Stomach (tissue), 9 donors: Measurements from ENCODE around the gene RAD9A. TPM values are rescaled to one million over a fixed set of nuclear protein-coding genes. Genes with fewer than 3 reads are reported as not detected.

Source experiments
- DNase-seq, 2 donors: peaks; one replicate each; pipeline versions ENCODE4 v3.0.0 to v3.0.0-alpha.2; 2013 to 2019
- H3K27ac ChIP-seq, 5 donors: fragments of 200-600 bp in 4 of 5; sonication (generic) in 4 of 5; one replicate each; pipeline ENCODE4 v1.5.1; 2013 to 2019; ENCODE audit warnings: mild to moderate bottlenecking in 1 of 5, moderate library complexity in 1 of 5
- H3K27me3 ChIP-seq, 3 donors: fragments of 200-600 bp; sonication (generic); one replicate each; pipeline ENCODE4 v1.5.1; 2017 to 2019; ENCODE audit warnings: mixed run types in 1 of 3
- H3K36me3 ChIP-seq, 4 donors: fragments of 200-600 bp; sonication (generic); 1 replicate in 3 of 4; 2 replicates in 1 of 4; pipeline ENCODE4 v1.5.1; 2016 to 2019
- H3K4me1 ChIP-seq, 4 donors: fragments of 200-600 bp; sonication (generic); one replicate each; pipeline ENCODE4 v1.5.1; 2016 to 2019
- H3K4me3 ChIP-seq, 4 donors: fragments of 200-600 bp; sonication (generic) in 3 of 4; one replicate each; pipeline ENCODE4 v1.5.1; 2016 to 2019; ENCODE audit warnings: mild to moderate bottlenecking in 1 of 4
- H3K9me3 ChIP-seq, 4 donors: fragments of 200-600 bp; sonication (generic); one replicate each; pipeline ENCODE4 v1.5.1; 2016 to 2019
- CTCF ChIP-seq, 7 experiments: fragments of 450-650 bp in 4 of 7; fragments of 200-600 bp in 3 of 7; sonication (generic) in 3 of 7; IDR thresholded peaks; one replicate each; pipeline ENCODE4 v1.5.1; 2016 to 2019; ENCODE audit warnings: antibody characterized with exemption in 7 of 7, control low read depth in 2 of 7, mild to moderate bottlenecking in 1 of 7
- EP300 ChIP-seq: sonication (generic); formaldehyde crosslinking; IDR thresholded peaks from one replicate; pipeline ENCODE4 v1.6.1; 2017; ENCODE audit warnings: antibody characterized with exemption
- POLR2A ChIP-seq, 4 donors: fragments of 450-650 bp; IDR thresholded peaks; one replicate each; pipeline ENCODE4 v1.6.1; 2016; ENCODE audit warnings: antibody characterized with exemption in 4 of 4, control low read depth in 2 of 4, mild to moderate bottlenecking in 1 of 4, moderate library complexity in 1 of 4
- POLR2AphosphoS5 ChIP-seq, 3 donors: sonication (generic); formaldehyde crosslinking; IDR thresholded peaks; one replicate each; pipeline ENCODE4 v1.6.1; 2016; ENCODE audit warnings: antibody characterized with exemption in 3 of 3
- WGBS, 5 donors: extraction: QIAGEN DNeasy Blood & Tissue Kit in 3 of 5; methylation state at CpG; one replicate each; pipeline versions ENCODE4 v1.1.5 to v1.1.7; 2013 to 2018; 5-methylcytosine and 5-hydroxymethylcytosine counted together
- intact Hi-C: fragments of 100-400 bp; cut with DNase I; formaldehyde crosslinking; loops from one replicate; pipeline ENCODE4 v1.15.1; 2023; ENCODE audit warnings: low total_unique reads
- polyA plus RNA-seq, 3 donors: library from polyadenylated mRNA; stranded (reverse); fragments of 200-250 nt; gene quantifications; one replicate each; pipeline ENCODE4 v1.2.3, GENCODE V29; 2013
- total RNA-seq, 5 donors: library from RNA; depleted of rRNA; stranded (reverse); fragments of >200 nt; gene quantifications; one replicate each; pipeline versions ENCODE4 v1.1.0 to v1.2.3, GENCODE V29; 2014 to 2016
- donor health status: healthy with polysubstance abuse.
- donor health status: Bipolar disorder and iron deficiency.
- donor health status: healthy.

Gene RAD9A
- total and polyA plus RNA-seq, 8 donors = 7.0 to 88.9 (median 28.7) TPM

- WGBS, 5 donors = 64 to 69% (median 65%) methylated on average over 6 of the region's 6 CpGs
- Histone ChIP-seq H3K4me1 (peaks cover 10 to 35% (median 24%) of the 10 kb centered on the region in 4 donors), H3K36me3 (no peaks in the 10 kb centered on the region), H3K27me3 (peaks cover 0 to 5% (median 0%) of the 10 kb centered on the region in 3 donors), H3K4me3 (no peak overlapping the region), H3K27ac (no peak overlapping the region), H3K9me3 (no peaks in the 10 kb centered on the region)
- no peak for DNase-seq
- intact Hi-C loops = loop anchor here (10.0 kb wide), 1 partner anchor 133 kb away; no protein-coding TSS in a partner anchor
- TF ChIP-seq CTCF (IDR thresholded peaks at IDR 0.05) = no peak
- no peak for TF ChIP-seq POLR2AphosphoS5 (IDR thresholded peaks at IDR 0.05)
Observed at GRCh38 chr11:67387518-67387917, 4.3 kb upstream of the RAD9A start.

GRCh38 chr11:67389477-67389876 is 2.3 kb upstream of the RAD9A start:
- 54 to 66% (median 58%) methylated on average over 6 of the region's 6 CpGs for WGBS, 5 donors
- TF ChIP-seq POLR2A (IDR thresholded peaks at IDR 0.05) (no peak), CTCF (IDR thresholded peaks at IDR 0.05) (peak in 5 of 7 experiments; percentile 19 to 52 (median 43)), EP300 (no peak)
- Histone ChIP-seq H3K4me1 (peaks cover 14 to 52% (median 33%) of the 10 kb centered on the region in 4 donors), H3K36me3 (peaks cover 0 to 14% (median 11%) of the 10 kb centered on the region in 4 donors), H3K27me3 (no peaks in the 10 kb centered on the region), H3K27ac (no peak overlapping the region), H3K4me3 (no peak overlapping the region), H3K9me3 (no peaks in the 10 kb centered on the region)
- DNase-seq = peak; percentile 67 to 77
- intact Hi-C loops = loop anchor here (10.0 kb wide), 1 partner anchor 135 kb away; no protein-coding TSS in a partner anchor

- intact Hi-C loops = loop anchor here (10.0 kb wide), 1 partner anchor 104 kb away; no protein-coding TSS in a partner anchor
- TF ChIP-seq CTCF (IDR thresholded peaks at IDR 0.05) (no peak), POLR2AphosphoS5 (IDR thresholded peaks at IDR 0.05) (no peak), POLR2A (IDR thresholded peaks at IDR 0.05) (no peak)
- H3K4me3 ChIP-seq = peak overlapping the region; percentile 67 to 96 (median 92)
- no peaks in the 10 kb centered on the region for H3K27me3 ChIP-seq
- no peaks in the 10 kb centered on the region for H3K9me3 ChIP-seq
- peaks cover 14 to 44% (median 33%) of the 10 kb centered on the region in 4 donors for H3K4me1 ChIP-seq
- H3K36me3 ChIP-seq = peaks cover 0 to 27% (median 22%) of the 10 kb centered on the region in 4 donors
- DNase-seq = no peak
- peak overlapping the region; percentile 71 to 90 (median 84) for H3K27ac ChIP-seq
- WGBS, 5 donors = 7 to 10% (median 7%) methylated on average over 13 to 15 of the region's 15 CpGs
Observed at GRCh38 chr11:67390947-67391303, 861 bp upstream of the RAD9A start.

GRCh38 chr11:67392183-67392715 is 463 bp downstream of the RAD9A start:
- Histone ChIP-seq H3K27ac (peak overlapping the region; percentile 83 to 90 (median 84)), H3K36me3 (peaks cover 4 to 40% (median 35%) of the 10 kb centered on the region in 4 donors), H3K4me1 (peaks cover 14 to 54% (median 42%) of the 10 kb centered on the region in 4 donors), H3K27me3 (no peaks in the 10 kb centered on the region), H3K4me3 (peak overlapping the region; percentile 67 to 96 (median 92)), H3K9me3 (no peaks in the 10 kb centered on the region)
- intact Hi-C loops = loop anchor here (10.0 kb wide), 1 partner anchor 103 kb away; no protein-coding TSS in a partner anchor
- 6 to 11% (median 9%) methylated on average over 23 to 31 of the region's 31 CpGs for WGBS, 5 donors
- no peak for DNase-seq
- TF ChIP-seq CTCF (IDR thresholded peaks at IDR 0.05) (no peak), POLR2A (IDR thresholded peaks at IDR 0.05) (no peak), EP300 (no peak), POLR2AphosphoS5 (IDR thresholded peaks at IDR 0.05) (no peak)
